Gastroesophageal sphincter (tissue), 3 donors: ENCODE measurements around the gene UPK3BL1.
"Not testable (repeated sequence)": the region's sequence is repeated elsewhere in the genome, so short reads cannot be mapped to it uniquely, and the experiment has no call there.

ENCODE experiments used
- EP300 ChIP-seq: sonication (generic); formaldehyde crosslinking; IDR thresholded peaks from one replicate; pipeline ENCODE4 v1.6.1; 2017; ENCODE audit warnings: antibody characterized with exemption, mild to moderate bottlenecking
- POLR2AphosphoS5 ChIP-seq: sonication (generic); formaldehyde crosslinking; IDR thresholded peaks from one replicate; pipeline ENCODE4 v1.6.1; 2017; ENCODE audit warnings: antibody characterized with exemption
- TF ChIP-seq, protein P1 (sequence below), 4 experiments: fragments of 200-600 bp in 2 of 4; fragments of 450-650 bp in 2 of 4; sonication (generic) in 1 of 4; IDR thresholded peaks; one replicate each; pipeline ENCODE4 v1.5.1; 2017 to 2019; ENCODE audit warnings: antibody characterized with exemption in 4 of 4, mild to moderate bottlenecking in 2 of 4, moderate library complexity in 2 of 4

DNA sequence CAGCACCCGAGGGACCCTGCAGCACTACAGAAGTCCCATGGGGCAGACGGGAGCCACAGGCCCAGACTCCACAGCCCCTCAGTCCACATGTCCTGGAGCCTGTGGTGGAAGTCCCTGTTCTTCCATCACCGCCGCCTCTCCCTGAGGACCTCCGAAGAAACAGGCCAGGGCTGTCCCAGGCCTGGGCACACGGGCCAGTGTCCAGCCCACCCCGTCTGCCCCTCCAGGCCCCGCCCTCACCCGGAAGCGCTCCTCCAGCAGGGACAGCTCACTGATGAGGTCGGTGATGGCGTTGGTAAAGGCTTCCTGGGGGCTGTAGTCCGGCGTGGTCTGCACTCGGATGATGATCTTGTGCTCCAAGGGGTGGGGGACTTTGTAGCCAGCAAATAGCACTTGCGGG is 24.3 kb upstream of the UPK3BL1 start:
- TF ChIP-seq EP300, POLR2AphosphoS5: not testable (repeated sequence)
- TF ChIP-seq, protein P1, sequence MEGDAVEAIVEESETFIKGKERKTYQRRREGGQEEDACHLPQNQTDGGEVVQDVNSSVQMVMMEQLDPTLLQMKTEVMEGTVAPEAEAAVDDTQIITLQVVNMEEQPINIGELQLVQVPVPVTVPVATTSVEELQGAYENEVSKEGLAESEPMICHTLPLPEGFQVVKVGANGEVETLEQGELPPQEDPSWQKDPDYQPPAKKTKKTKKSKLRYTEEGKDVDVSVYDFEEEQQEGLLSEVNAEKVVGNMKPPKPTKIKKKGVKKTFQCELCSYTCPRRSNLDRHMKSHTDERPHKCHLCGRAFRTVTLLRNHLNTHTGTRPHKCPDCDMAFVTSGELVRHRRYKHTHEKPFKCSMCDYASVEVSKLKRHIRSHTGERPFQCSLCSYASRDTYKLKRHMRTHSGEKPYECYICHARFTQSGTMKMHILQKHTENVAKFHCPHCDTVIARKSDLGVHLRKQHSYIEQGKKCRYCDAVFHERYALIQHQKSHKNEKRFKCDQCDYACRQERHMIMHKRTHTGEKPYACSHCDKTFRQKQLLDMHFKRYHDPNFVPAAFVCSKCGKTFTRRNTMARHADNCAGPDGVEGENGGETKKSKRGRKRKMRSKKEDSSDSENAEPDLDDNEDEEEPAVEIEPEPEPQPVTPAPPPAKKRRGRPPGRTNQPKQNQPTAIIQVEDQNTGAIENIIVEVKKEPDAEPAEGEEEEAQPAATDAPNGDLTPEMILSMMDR (IDR thresholded peaks at IDR 0.05): not testable (repeated sequence)
